ENCODE measurements around the gene ARHGAP4. TPM values are rescaled to one million over a fixed set of nuclear protein-coding genes. Genes with fewer than 3 reads are reported as not detected.
A peak's percentile ranks its signal among the peaks of the same experiment; 100 is the strongest.

The ARHGAP4 gene
- total RNA-seq, 4 donors from 2014 or later = 44.9 to 52.4 (median 49.9) TPM

- Histone ChIP-seq H3K9me3 (no peaks in the 10 kb centered on the region), H3K4me1 (peaks cover 0 to 17% (median 6%) of the 10 kb centered on the region in 4 donors), H3K36me3 (no peaks in the 10 kb centered on the region), H3K4me3 (no peak overlapping the region), H3K27ac (peak overlapping the region in 1 of 4 donors; percentile 25), H3K27me3 (no peaks in the 10 kb centered on the region)
- peak; percentile 51 for DNase-seq
- in situ Hi-C loops (cut with MboI; ENCODE audit: low pct_ligation_motif_present in 1 of 4, low pct_unique_long_range_greater_than_20kb in 1 of 4, low sequenced_read_pairs in 3 of 4) (loop anchor here in 1 of 4 donors (25.0 kb wide), 1 partner anchor 89 kb away; no protein-coding TSS in a partner anchor), intact Hi-C loops (cut with DNase I; ENCODE audit: low total_unique reads) (no loop called here)
- TF ChIP-seq POLR2AphosphoS5 (IDR thresholded peaks at IDR 0.05) (no peak), CTCF (IDR thresholded peaks at IDR 0.05) (no peak), EP300 (IDR thresholded peaks at IDR 0.05; ENCODE audit: low read depth) (no peak), POLR2A (IDR thresholded peaks at IDR 0.05) (no peak)
- WGBS, 2 donors (ENCODE audit: low coverage in 1 of 2) = 39 to 48% methylated on average over 5 to 26 of the region's 26 CpGs
Measured at GRCh38 chrX:153900831-153901752, 25.0 kb downstream of the ARHGAP4 start.

- no peak overlapping the region for H3K27ac ChIP-seq
- no peaks in the 10 kb centered on the region for H3K9me3 ChIP-seq
- no peak for DNase-seq
- H3K4me3 ChIP-seq = no peak overlapping the region
- intact Hi-C loops (cut with DNase I; ENCODE audit: low total_unique reads) = loop anchor here (5.0 kb wide), 1 partner anchor 1021 kb away; no protein-coding TSS in a partner anchor
- H3K27me3 ChIP-seq = no peaks in the 10 kb centered on the region
- H3K4me1 ChIP-seq = peaks cover 0 to 7% (median 3%) of the 10 kb centered on the region in 4 donors
- TF ChIP-seq EP300 (IDR thresholded peaks at IDR 0.05; ENCODE audit: low read depth) (no peak), CTCF (IDR thresholded peaks at IDR 0.05) (no peak), POLR2AphosphoS5 (IDR thresholded peaks at IDR 0.05) (no peak), POLR2A (IDR thresholded peaks at IDR 0.05) (no peak)
- H3K36me3 ChIP-seq = no peaks in the 10 kb centered on the region
- in situ Hi-C loops (cut with MboI; ENCODE audit: low pct_ligation_motif_present in 1 of 4, low pct_unique_long_range_greater_than_20kb in 1 of 4, low sequenced_read_pairs in 3 of 4) = no loop called here
Measured at GRCh38 chrX:153897899-153898298, 28.2 kb downstream of the ARHGAP4 start.

GRCh38 chrX:153889123-153889522 is 36.9 kb downstream of the ARHGAP4 start:
- no peak for DNase-seq
- in situ Hi-C loops (cut with MboI; ENCODE audit: low pct_ligation_motif_present in 1 of 4, low pct_unique_long_range_greater_than_20kb in 1 of 4, low sequenced_read_pairs in 3 of 4) (no loop called here), intact Hi-C loops (cut with DNase I; ENCODE audit: low total_unique reads) (no loop called here)
- Histone ChIP-seq H3K4me3 (no peak overlapping the region), H3K27me3 (peaks cover 28% of the 10 kb centered on the region), H3K9me3 (no peaks in the 10 kb centered on the region), H3K4me1 (peaks cover 0 to 6% (median 3%) of the 10 kb centered on the region in 4 donors), H3K36me3 (no peaks in the 10 kb centered on the region), H3K27ac (no peak overlapping the region)
- WGBS, 2 donors (ENCODE audit: low coverage in 1 of 2) = 86% methylated on average over 6 of the region's 6 CpGs; no CpG with 5 or more reads in 1 of the 2 donors
- TF ChIP-seq EP300 (IDR thresholded peaks at IDR 0.05; ENCODE audit: low read depth) = no peak

- DNase-seq = no peak
- H3K9me3 ChIP-seq = no peaks in the 10 kb centered on the region
- intact Hi-C loops (cut with DNase I; ENCODE audit: low total_unique reads) = no loop called here
- in situ Hi-C loops (cut with MboI; ENCODE audit: low pct_ligation_motif_present in 1 of 4, low pct_unique_long_range_greater_than_20kb in 1 of 4, low sequenced_read_pairs in 3 of 4) = no loop called here
- H3K4me3 ChIP-seq = no peak overlapping the region
- peaks cover 36% of the 10 kb centered on the region for H3K27me3 ChIP-seq
- peaks cover 0 to 6% (median 3%) of the 10 kb centered on the region in 4 donors for H3K4me1 ChIP-seq
- H3K27ac ChIP-seq = no peak overlapping the region
- no peak for TF ChIP-seq EP300 (IDR thresholded peaks at IDR 0.05; ENCODE audit: low read depth)
- TF ChIP-seq POLR2A (IDR thresholded peaks at IDR 0.05) = no peak
- TF ChIP-seq POLR2AphosphoS5 (IDR thresholded peaks at IDR 0.05) = no peak
- TF ChIP-seq CTCF (IDR thresholded peaks at IDR 0.05) = no peak
- no peaks in the 10 kb centered on the region for H3K36me3 ChIP-seq
- 57% methylated on average over 6 of the region's 6 CpGs; no CpG with 5 or more reads in 1 of the 2 donors for WGBS, 2 donors (ENCODE audit: low coverage in 1 of 2)
Measured at GRCh38 chrX:153888344-153888743, 37.7 kb downstream of the ARHGAP4 start.
